Measurements from ENCODE around the gene NDUFS8. TPM values are rescaled to one million over a fixed set of nuclear protein-coding genes. Genes with fewer than 3 reads are reported as not detected.

The NDUFS8 gene
- total RNA-seq, 1 donor from 2014 or later: 143 TPM

DNA sequence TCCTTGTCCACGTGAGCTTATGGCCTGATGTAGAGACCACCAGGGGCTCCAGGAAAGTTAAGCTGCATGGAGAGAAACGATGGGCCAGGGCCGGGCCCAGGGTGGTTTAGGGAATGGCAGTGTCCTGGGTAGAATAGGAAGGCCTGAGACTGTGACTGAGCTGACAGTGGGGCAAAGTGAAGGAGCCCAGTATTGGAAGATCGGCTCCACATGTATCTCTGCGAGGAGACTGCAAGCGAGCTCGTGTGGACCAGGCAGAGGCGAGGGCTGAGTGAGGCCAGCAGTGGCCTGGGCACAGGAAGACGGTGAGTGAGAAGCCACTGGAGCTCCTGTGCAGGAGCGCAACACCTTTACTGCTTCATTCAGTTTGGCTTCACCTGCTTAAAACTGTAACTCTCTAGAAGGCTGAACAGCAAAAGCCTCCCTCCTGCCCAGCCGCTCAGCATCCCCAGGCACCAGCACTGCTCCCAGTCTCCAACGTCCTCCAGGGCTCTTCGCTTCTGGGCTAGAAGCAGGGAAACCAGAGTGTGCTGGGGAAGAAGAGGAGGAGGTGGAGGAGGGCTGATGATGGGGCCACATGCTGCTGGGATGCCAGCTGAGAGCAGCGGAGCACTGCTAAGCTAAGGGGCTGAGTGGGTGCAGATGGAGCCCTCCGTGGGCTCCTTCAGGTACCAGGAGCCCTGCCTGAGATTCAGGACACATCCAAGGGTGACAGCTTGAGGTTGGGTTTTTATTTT is 21.8 kb downstream of the NDUFS8 start:
- Mint-ChIP-seq H3K4me1 (ENCODE audit: unreplicated experiment) (peaks cover 7% of the 10 kb centered on the region), H3K4me3 (ENCODE audit: unreplicated experiment) (no peak overlapping the region), H3K27me3 (ENCODE audit: unreplicated experiment) (no peaks in the 10 kb centered on the region), H3K27ac (ENCODE audit: unreplicated experiment) (no peak overlapping the region), H3K36me3 (ENCODE audit: unreplicated experiment) (peaks cover 10% of the 10 kb centered on the region), H3K9me3 (ENCODE audit: unreplicated experiment) (no peaks in the 10 kb centered on the region)
- no peak for DNase-seq (ENCODE audit: extremely low spot score, unreplicated experiment)
- TF ChIP-seq CTCF (IDR thresholded peaks at IDR 0.05): no peak

- no peaks in the 10 kb centered on the region for H3K27me3 Mint-ChIP-seq (ENCODE audit: unreplicated experiment)
- H3K4me1 Mint-ChIP-seq (ENCODE audit: unreplicated experiment): peaks cover 7% of the 10 kb centered on the region
- no peak for DNase-seq (ENCODE audit: extremely low spot score, unreplicated experiment)
- no peak overlapping the region for H3K4me3 Mint-ChIP-seq (ENCODE audit: unreplicated experiment)
- no peak for TF ChIP-seq CTCF (IDR thresholded peaks at IDR 0.05)
- H3K27ac Mint-ChIP-seq (ENCODE audit: unreplicated experiment): no peak overlapping the region
- peaks cover 16% of the 10 kb centered on the region for H3K36me3 Mint-ChIP-seq (ENCODE audit: unreplicated experiment)
- no peaks in the 10 kb centered on the region for H3K9me3 Mint-ChIP-seq (ENCODE audit: unreplicated experiment)
These were observed 22.6 kb downstream of the NDUFS8 start for GRCh38 chr11:68053117-68053516.

- Mint-ChIP-seq H3K4me1 (ENCODE audit: unreplicated experiment) (peaks cover 7% of the 10 kb centered on the region), H3K36me3 (ENCODE audit: unreplicated experiment) (peaks cover 22% of the 10 kb centered on the region), H3K9me3 (ENCODE audit: unreplicated experiment) (no peaks in the 10 kb centered on the region), H3K27me3 (ENCODE audit: unreplicated experiment) (no peaks in the 10 kb centered on the region), H3K4me3 (ENCODE audit: unreplicated experiment) (no peak overlapping the region), H3K27ac (ENCODE audit: unreplicated experiment) (peak overlapping the region; percentile 38)
- no peak for TF ChIP-seq CTCF (IDR thresholded peaks at IDR 0.05)
- DNase-seq (ENCODE audit: extremely low spot score, unreplicated experiment): no peak
These were observed 23.7 kb downstream of the NDUFS8 start for GRCh38 chr11:68053981-68054812.

- no peak for TF ChIP-seq CTCF (IDR thresholded peaks at IDR 0.05)
- no peaks in the 10 kb centered on the region for H3K27me3 Mint-ChIP-seq (ENCODE audit: unreplicated experiment)
- H3K36me3 Mint-ChIP-seq (ENCODE audit: unreplicated experiment): peaks cover 37% of the 10 kb centered on the region
- no peak overlapping the region for H3K4me3 Mint-ChIP-seq (ENCODE audit: unreplicated experiment)
- H3K27ac Mint-ChIP-seq (ENCODE audit: unreplicated experiment): no peak overlapping the region
- peaks cover 3% of the 10 kb centered on the region for H3K9me3 Mint-ChIP-seq (ENCODE audit: unreplicated experiment)
- H3K4me1 Mint-ChIP-seq (ENCODE audit: unreplicated experiment): peaks cover 5% of the 10 kb centered on the region
- DNase-seq (ENCODE audit: extremely low spot score, unreplicated experiment): no peak
These were observed 26.1 kb downstream of the NDUFS8 start for GRCh38 chr11:68056317-68057285.

Data from osteocyte (in vitro differentiated cells).